GM23338 (cell line): ENCODE measurements around the gene TRIM72. TPM values are rescaled to one million over a fixed set of nuclear protein-coding genes. Genes with fewer than 3 reads are reported as not detected.

Experiments
- ETS1 ChIP-seq: IDR thresholded peaks from 2 replicates; pipeline ENCODE4 v1.6.1; 2016; ENCODE audit warnings: antibody characterized with exemption
- EZH2 ChIP-seq: fragments of 200-600 bp; sonication (generic); IDR thresholded peaks from one replicate; pipeline ENCODE4 v1.8.0; 2017; ENCODE audit warnings: antibody characterized with exemption, mild to moderate bottlenecking, low read depth; ENCODE audit not compliant: unreplicated experiment
- EZH2phosphoT487 ChIP-seq: fragments of 200-600 bp; sonication (generic); IDR thresholded peaks from one replicate; pipeline ENCODE4 v1.8.1; 2018; ENCODE audit warnings: antibody characterized with exemption; ENCODE audit not compliant: unreplicated experiment
- ZNF114 ChIP-seq: fragments of 250-450 bp; sonication (Bioruptor Pico); IDR thresholded peaks from 2 replicates; pipeline ENCODE4 v1.5.0; 2020; ENCODE audit warnings: mild to moderate bottlenecking, moderate library complexity
- ZNF331 ChIP-seq: fragments of 250-450 bp; sonication (Bioruptor Pico); IDR thresholded peaks from 2 replicates; pipeline ENCODE4 v1.5.0; 2020; ENCODE audit warnings: low read depth, mild to moderate bottlenecking, moderate library complexity
- polyA plus RNA-seq: library from polyadenylated mRNA; unstranded; fragments of >200 nt; fragmentation: Nextera tagmentation; extraction: Ambion mirVana; gene quantifications from 2 replicates; pipeline ENCODE4 v1.2.1, GENCODE V29; 2016
- total RNA-seq: library from RNA; depleted of rRNA; stranded (reverse); fragments of >200 nt; shearing (Covaris generic); gene quantifications from 2 replicates; pipeline ENCODE4 v1.2.3, GENCODE V29; 2014
- TF ChIP-seq, protein P1 (sequence below): fragments of 250-450 bp; sonication (Bioruptor Pico); IDR thresholded peaks from 2 replicates; pipeline ENCODE4 v1.5.0; 2020; ENCODE audit warnings: mild to moderate bottlenecking, moderate library complexity
- TF ChIP-seq, protein P2 (sequence below): IDR thresholded peaks from one replicate; pipeline ENCODE4 v1.6.1; 2018; ENCODE audit warnings: antibody characterized with exemption; ENCODE audit not compliant: unreplicated experiment

TRIM72 gene
- total and polyA plus RNA-seq, 2 experiments from 2014 or later, result 0.81 to 1.3 TPM

DNA sequence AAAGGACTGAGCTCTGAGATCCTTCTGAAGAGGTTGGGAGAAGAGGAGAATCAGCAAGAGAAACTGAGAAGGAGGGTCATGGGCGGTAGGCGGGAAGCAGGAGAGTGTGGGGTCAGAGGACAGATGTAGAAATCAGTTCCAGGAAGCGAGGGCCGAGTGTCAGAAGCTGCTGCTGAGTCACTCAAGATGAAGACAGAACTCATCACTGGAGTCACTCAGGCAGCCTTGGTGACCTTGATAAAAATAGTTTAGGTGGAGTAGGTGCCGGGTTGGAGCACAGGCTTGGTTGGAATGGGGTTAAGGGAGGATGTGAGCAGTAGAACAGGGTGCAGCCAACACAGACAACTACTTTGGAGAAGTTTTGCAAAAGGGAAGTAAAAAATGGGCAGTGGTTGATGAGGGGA lies 39.7 kb downstream of the TRIM72 start (continued):
- TF ChIP-seq, protein P1, sequence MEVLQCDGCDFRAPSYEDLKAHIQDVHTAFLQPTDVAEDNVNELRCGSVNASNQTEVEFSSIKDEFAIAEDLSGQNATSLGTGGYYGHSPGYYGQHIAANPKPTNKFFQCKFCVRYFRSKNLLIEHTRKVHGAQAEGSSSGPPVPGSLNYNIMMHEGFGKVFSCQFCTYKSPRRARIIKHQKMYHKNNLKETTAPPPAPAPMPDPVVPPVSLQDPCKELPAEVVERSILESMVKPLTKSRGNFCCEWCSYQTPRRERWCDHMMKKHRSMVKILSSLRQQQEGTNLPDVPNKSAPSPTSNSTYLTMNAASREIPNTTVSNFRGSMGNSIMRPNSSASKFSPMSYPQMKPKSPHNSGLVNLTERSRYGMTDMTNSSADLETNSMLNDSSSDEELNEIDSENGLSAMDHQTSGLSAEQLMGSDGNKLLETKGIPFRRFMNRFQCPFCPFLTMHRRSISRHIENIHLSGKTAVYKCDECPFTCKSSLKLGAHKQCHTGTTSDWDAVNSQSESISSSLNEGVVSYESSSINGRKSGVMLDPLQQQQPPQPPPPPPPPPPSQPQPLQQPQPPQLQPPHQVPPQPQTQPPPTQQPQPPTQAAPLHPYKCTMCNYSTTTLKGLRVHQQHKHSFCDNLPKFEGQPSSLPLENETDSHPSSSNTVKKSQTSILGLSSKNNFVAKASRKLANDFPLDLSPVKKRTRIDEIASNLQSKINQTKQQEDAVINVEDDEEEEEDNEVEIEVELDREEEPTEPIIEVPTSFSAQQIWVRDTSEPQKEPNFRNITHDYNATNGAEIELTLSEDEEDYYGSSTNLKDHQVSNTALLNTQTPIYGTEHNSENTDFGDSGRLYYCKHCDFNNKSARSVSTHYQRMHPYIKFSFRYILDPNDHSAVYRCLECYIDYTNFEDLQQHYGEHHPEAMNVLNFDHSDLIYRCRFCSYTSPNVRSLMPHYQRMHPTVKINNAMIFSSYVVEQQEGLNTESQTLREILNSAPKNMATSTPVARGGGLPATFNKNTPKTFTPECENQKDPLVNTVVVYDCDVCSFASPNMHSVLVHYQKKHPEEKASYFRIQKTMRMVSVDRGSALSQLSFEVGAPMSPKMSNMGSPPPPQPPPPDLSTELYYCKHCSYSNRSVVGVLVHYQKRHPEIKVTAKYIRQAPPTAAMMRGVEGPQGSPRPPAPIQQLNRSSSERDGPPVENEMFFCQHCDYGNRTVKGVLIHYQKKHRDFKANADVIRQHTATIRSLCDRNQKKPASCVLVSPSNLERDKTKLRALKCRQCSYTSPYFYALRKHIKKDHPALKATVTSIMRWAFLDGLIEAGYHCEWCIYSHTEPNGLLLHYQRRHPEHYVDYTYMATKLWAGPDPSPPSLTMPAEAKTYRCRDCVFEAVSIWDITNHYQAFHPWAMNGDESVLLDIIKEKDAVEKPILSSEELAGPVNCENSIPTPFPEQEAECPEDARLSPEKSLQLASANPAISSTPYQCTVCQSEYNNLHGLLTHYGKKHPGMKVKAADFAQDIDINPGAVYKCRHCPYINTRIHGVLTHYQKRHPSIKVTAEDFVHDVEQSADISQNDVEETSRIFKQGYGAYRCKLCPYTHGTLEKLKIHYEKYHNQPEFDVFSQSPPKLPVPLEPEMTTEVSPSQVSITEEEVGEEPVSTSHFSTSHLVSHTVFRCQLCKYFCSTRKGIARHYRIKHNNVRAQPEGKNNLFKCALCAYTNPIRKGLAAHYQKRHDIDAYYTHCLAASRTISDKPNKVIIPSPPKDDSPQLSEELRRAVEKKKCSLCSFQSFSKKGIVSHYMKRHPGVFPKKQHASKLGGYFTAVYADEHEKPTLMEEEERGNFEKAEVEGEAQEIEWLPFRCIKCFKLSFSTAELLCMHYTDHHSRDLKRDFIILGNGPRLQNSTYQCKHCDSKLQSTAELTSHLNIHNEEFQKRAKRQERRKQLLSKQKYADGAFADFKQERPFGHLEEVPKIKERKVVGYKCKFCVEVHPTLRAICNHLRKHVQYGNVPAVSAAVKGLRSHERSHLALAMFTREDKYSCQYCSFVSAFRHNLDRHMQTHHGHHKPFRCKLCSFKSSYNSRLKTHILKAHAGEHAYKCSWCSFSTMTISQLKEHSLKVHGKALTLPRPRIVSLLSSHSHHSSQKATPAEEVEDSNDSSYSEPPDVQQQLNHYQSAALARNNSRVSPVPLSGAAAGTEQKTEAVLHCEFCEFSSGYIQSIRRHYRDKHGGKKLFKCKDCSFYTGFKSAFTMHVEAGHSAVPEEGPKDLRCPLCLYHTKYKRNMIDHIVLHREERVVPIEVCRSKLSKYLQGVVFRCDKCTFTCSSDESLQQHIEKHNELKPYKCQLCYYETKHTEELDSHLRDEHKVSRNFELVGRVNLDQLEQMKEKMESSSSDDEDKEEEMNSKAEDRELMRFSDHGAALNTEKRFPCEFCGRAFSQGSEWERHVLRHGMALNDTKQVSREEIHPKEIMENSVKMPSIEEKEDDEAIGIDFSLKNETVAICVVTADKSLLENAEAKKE (CRISPR knock-in tag), result no peak
- TF ChIP-seq ZNF114 (CRISPR knock-in tag), result no peak
- no peak for TF ChIP-seq ETS1
- TF ChIP-seq EZH2, result no peak
- no peak for TF ChIP-seq ZNF331
- TF ChIP-seq EZH2phosphoT487, result no peak
- TF ChIP-seq, protein P2, sequence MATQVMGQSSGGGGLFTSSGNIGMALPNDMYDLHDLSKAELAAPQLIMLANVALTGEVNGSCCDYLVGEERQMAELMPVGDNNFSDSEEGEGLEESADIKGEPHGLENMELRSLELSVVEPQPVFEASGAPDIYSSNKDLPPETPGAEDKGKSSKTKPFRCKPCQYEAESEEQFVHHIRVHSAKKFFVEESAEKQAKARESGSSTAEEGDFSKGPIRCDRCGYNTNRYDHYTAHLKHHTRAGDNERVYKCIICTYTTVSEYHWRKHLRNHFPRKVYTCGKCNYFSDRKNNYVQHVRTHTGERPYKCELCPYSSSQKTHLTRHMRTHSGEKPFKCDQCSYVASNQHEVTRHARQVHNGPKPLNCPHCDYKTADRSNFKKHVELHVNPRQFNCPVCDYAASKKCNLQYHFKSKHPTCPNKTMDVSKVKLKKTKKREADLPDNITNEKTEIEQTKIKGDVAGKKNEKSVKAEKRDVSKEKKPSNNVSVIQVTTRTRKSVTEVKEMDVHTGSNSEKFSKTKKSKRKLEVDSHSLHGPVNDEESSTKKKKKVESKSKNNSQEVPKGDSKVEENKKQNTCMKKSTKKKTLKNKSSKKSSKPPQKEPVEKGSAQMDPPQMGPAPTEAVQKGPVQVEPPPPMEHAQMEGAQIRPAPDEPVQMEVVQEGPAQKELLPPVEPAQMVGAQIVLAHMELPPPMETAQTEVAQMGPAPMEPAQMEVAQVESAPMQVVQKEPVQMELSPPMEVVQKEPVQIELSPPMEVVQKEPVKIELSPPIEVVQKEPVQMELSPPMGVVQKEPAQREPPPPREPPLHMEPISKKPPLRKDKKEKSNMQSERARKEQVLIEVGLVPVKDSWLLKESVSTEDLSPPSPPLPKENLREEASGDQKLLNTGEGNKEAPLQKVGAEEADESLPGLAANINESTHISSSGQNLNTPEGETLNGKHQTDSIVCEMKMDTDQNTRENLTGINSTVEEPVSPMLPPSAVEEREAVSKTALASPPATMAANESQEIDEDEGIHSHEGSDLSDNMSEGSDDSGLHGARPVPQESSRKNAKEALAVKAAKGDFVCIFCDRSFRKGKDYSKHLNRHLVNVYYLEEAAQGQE, result no peak
